ENCODE results near the gene GSTM4.

DNA sequence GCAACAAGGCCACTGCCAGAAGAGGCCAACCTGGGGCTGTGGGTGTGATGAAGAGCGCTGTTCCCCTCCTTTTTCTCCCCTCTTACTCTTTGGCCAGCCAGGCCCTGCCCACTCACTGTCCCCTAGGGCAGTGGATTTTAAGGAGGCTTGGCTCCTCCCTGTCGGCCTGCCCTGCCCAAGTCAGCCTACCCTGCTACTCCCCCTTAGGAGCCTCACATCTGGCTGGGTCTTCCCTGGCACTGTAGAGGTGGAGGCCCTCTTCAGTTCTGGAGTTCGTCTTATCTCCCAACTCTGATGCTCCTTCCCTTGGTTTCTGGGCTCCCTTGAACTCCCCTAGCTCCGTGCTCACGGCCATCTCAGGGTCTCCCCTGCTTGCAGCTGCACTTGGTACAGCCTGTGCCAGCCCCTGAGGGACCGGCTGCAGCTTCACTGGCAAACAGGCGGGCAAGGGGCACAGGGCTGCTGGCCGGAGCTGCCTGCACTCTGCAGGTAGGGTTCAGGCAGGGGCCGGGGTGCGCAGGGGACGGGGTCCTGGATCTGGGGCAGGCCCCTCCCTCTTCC, 32.2 kb upstream of the GSTM4 start:
- TF ChIP-seq, protein P1, sequence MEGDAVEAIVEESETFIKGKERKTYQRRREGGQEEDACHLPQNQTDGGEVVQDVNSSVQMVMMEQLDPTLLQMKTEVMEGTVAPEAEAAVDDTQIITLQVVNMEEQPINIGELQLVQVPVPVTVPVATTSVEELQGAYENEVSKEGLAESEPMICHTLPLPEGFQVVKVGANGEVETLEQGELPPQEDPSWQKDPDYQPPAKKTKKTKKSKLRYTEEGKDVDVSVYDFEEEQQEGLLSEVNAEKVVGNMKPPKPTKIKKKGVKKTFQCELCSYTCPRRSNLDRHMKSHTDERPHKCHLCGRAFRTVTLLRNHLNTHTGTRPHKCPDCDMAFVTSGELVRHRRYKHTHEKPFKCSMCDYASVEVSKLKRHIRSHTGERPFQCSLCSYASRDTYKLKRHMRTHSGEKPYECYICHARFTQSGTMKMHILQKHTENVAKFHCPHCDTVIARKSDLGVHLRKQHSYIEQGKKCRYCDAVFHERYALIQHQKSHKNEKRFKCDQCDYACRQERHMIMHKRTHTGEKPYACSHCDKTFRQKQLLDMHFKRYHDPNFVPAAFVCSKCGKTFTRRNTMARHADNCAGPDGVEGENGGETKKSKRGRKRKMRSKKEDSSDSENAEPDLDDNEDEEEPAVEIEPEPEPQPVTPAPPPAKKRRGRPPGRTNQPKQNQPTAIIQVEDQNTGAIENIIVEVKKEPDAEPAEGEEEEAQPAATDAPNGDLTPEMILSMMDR (IDR thresholded peaks at IDR 0.05; ENCODE audit: poor library complexity), result no peak
- TF ChIP-seq EZH2 (IDR thresholded peaks at IDR 0.05; ENCODE audit: borderline replicate concordance), result no peak

Data from hepatocyte (in vitro differentiated cells).